Glomerular visceral epithelial cell (primary cell): ENCODE results near the gene RNU6-9.

Experiments used
- DNase-seq: peaks from one replicate; pipeline ENCODE4 v3.0.0-alpha.2; 2016; ENCODE audit errors: extremely low spot score

Gene RNU6-9

GRCh38 chr19:934865-935479 lies 41.7 kb downstream of the RNU6-9 start:
- no peak for DNase-seq

GRCh38 chr19:936175-936546 lies 42.9 kb downstream of the RNU6-9 start:
- DNase-seq = no peak

- DNase-seq = no peak
Measured at GRCh38 chr19:937259-937694, 44.0 kb downstream of the RNU6-9 start.

GRCh38 chr19:938233-938923 lies 45.1 kb downstream of the RNU6-9 start:
- no peak for DNase-seq

GRCh38 chr19:939439-939838 lies 46.2 kb downstream of the RNU6-9 start:
- no peak for DNase-seq

GRCh38 chr19:939922-940321 lies 46.6 kb downstream of the RNU6-9 start:
- DNase-seq = no peak

- peak; percentile 92 for DNase-seq
Measured at GRCh38 chr19:940591-941291, 47.5 kb downstream of the RNU6-9 start.

- no peak for DNase-seq
Measured at GRCh38 chr19:941292-942132, 48.2 kb downstream of the RNU6-9 start.

- DNase-seq = no peak
Measured at GRCh38 chr19:942133-942645, 48.9 kb downstream of the RNU6-9 start.
